ENCODE measurements around the gene PHYHD1.

- TF ChIP-seq POLR2AphosphoS5 (IDR thresholded peaks at IDR 0.05), result no peak
- no peak for TF ChIP-seq POLR2A (IDR thresholded peaks at IDR 0.05)
- no peak for TF ChIP-seq CTCF (IDR thresholded peaks at IDR 0.05)
Measured at GRCh38 chr9:128929560-128929959, 8.8 kb downstream of the PHYHD1 start.
